Neural crest cell (in vitro differentiated cells): ENCODE data around the gene ARHGEF19. TPM values are rescaled to one million over a fixed set of nuclear protein-coding genes. Genes with fewer than 3 reads are reported as not detected.

Source experiments
- DNase-seq: peaks from one replicate; pipeline ENCODE4 v3.0.0; 2021; ENCODE audit warnings: low read depth, mixed read lengths, low spot score
- H3K27ac Mint-ChIP-seq: one replicate; pipeline ENCODE4 v1.8.0; 2021; ENCODE audit warnings: mild to moderate bottlenecking, mixed read lengths; ENCODE audit not compliant: unreplicated experiment
- H3K27me3 Mint-ChIP-seq: 2 replicates; pipeline ENCODE4 v1.8.0; 2021; ENCODE audit warnings: low read depth, mild to moderate bottlenecking, mixed read lengths
- H3K36me3 Mint-ChIP-seq: 2 replicates; pipeline ENCODE4 v1.8.0; 2021; ENCODE audit warnings: low read depth, mild to moderate bottlenecking, mixed read lengths
- H3K4me1 Mint-ChIP-seq: 2 replicates; pipeline ENCODE4 v1.8.0; 2021; ENCODE audit warnings: mixed read lengths
- H3K4me3 Mint-ChIP-seq: one replicate; pipeline ENCODE4 v1.8.0; 2021; ENCODE audit warnings: mild to moderate bottlenecking, mixed read lengths
- H3K9me3 Mint-ChIP-seq: 2 replicates; pipeline ENCODE4 v1.8.0; 2021; ENCODE audit warnings: mixed read lengths
- total RNA-seq: library from RNA; stranded (reverse); gene quantifications from 2 replicates; pipeline ENCODE4 v1.2.1, GENCODE V29; 2021
- TF ChIP-seq, protein P1 (sequence below): fragments of 200-600 bp; sonication (generic); conservative IDR thresholded peaks from 2 replicates; pipeline ENCODE4 v1.5.0; 2021; ENCODE audit warnings: antibody characterized with exemption, mild to moderate bottlenecking

The ARHGEF19 gene
- total RNA-seq, 1 donor from 2014 or later, result 9.0 TPM

GRCh38 chr1:16155537-16156410 lies 56.7 kb downstream of the ARHGEF19 start, which contains the start of gene EPHA2:
Gene EPHA2 (minus strand): TSS chr1:16156069. CDS start chr1:16155932, 137 bp downstream.
- peaks cover 38% of the 10 kb centered on the region for H3K4me1 Mint-ChIP-seq
- H3K4me3 Mint-ChIP-seq, result peak within 1 kb of the TSS; percentile 96
- peak within 1 kb of the TSS; percentile 94 for H3K27ac Mint-ChIP-seq
- H3K27me3 Mint-ChIP-seq, result no peaks in the 10 kb centered on the region
- H3K9me3 Mint-ChIP-seq, result no peaks in the 10 kb centered on the region
- peak; percentile 80 for DNase-seq
- TF ChIP-seq, protein P1, sequence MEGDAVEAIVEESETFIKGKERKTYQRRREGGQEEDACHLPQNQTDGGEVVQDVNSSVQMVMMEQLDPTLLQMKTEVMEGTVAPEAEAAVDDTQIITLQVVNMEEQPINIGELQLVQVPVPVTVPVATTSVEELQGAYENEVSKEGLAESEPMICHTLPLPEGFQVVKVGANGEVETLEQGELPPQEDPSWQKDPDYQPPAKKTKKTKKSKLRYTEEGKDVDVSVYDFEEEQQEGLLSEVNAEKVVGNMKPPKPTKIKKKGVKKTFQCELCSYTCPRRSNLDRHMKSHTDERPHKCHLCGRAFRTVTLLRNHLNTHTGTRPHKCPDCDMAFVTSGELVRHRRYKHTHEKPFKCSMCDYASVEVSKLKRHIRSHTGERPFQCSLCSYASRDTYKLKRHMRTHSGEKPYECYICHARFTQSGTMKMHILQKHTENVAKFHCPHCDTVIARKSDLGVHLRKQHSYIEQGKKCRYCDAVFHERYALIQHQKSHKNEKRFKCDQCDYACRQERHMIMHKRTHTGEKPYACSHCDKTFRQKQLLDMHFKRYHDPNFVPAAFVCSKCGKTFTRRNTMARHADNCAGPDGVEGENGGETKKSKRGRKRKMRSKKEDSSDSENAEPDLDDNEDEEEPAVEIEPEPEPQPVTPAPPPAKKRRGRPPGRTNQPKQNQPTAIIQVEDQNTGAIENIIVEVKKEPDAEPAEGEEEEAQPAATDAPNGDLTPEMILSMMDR, result no peak
- H3K36me3 Mint-ChIP-seq, result no peaks in the 10 kb centered on the region

DNA sequence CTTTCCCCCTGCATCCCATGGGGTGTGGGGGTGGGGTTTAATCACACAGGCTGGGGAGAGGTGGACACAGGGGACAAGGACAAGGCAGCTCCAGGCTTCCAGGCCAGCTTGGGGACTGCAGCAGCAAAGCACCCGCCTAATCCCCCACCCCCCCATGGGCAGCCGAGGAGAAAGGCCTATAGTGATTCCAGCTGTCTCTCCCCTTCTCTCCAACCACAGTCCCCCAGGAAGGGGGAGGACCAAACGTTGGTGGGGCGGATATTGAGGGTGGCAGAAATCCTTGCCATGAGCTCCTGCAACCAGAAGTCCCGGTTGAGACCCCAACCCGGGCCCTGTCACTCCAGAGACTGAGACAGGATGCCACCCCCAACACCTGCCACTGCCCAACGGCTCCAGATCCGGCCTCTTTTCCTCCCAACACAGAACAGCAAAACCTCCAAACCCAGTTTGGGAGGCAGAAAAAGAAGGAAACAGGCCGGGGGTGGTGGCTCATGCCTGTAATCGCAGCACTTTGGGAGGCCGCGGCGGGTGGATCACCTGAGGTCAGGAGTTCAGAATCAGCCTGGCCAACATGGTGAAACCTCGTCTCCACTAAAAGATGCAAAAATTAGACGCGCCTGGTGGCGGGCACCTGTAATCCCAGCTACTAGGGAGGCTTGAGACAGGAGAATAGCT lies 58.3 kb downstream of the ARHGEF19 start:
- no peaks in the 10 kb centered on the region for H3K36me3 Mint-ChIP-seq
- no peaks in the 10 kb centered on the region for H3K9me3 Mint-ChIP-seq
- H3K4me1 Mint-ChIP-seq, result peaks cover 38% of the 10 kb centered on the region
- no peak overlapping the region for H3K27ac Mint-ChIP-seq
- no peaks in the 10 kb centered on the region for H3K27me3 Mint-ChIP-seq
- TF ChIP-seq, protein P1, result no peak
- peak overlapping the region; percentile 87 for H3K4me3 Mint-ChIP-seq
- no peak for DNase-seq

- no peak for DNase-seq
- Mint-ChIP-seq H3K27me3 (no peaks in the 10 kb centered on the region), H3K4me3 (peak overlapping the region; percentile 87), H3K9me3 (no peaks in the 10 kb centered on the region), H3K27ac (peak overlapping the region; percentile 57), H3K36me3 (peaks cover 5% of the 10 kb centered on the region), H3K4me1 (peaks cover 38% of the 10 kb centered on the region)
- TF ChIP-seq, protein P1, result no peak
These were observed 59.1 kb downstream of the ARHGEF19 start for GRCh38 chr1:16153096-16153998.

GRCh38 chr1:16152481-16153087 lies 59.9 kb downstream of the ARHGEF19 start:
- H3K27ac Mint-ChIP-seq, result no peak overlapping the region
- no peak for DNase-seq
- TF ChIP-seq, protein P1, result no peak
- no peaks in the 10 kb centered on the region for H3K9me3 Mint-ChIP-seq
- peak overlapping the region; percentile 87 for H3K4me3 Mint-ChIP-seq
- peaks cover 9% of the 10 kb centered on the region for H3K36me3 Mint-ChIP-seq
- no peaks in the 10 kb centered on the region for H3K27me3 Mint-ChIP-seq
- H3K4me1 Mint-ChIP-seq, result peaks cover 42% of the 10 kb centered on the region

DNA sequence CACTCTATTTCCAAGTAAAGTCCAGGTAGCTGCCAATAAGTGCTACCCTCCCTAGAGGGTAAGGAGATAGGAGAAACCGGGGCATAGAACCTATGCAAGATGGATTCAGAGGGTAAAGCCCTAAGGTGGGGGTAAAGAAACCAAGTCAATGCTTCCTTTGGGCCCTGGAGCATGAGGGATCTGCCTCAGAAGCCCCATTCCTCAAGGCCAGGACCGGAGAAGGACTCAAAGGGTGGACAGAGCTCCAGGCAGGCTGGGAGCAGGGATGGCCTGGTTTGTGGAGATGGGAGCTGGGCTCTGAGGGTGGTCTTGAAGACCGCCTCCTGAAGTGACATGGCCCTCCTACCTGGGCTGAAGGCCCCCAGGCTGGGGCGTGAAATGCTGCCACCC lies 60.5 kb downstream of the ARHGEF19 start:
- no peak for DNase-seq
- Mint-ChIP-seq H3K9me3 (no peaks in the 10 kb centered on the region), H3K27me3 (no peaks in the 10 kb centered on the region), H3K27ac (no peak overlapping the region), H3K4me1 (peaks cover 45% of the 10 kb centered on the region), H3K36me3 (peaks cover 11% of the 10 kb centered on the region), H3K4me3 (peak overlapping the region; percentile 75)
- TF ChIP-seq, protein P1, result no peak
